Measurements from ENCODE around the gene ZFYVE27. TPM values are rescaled to one million over a fixed set of nuclear protein-coding genes. Genes with fewer than 3 reads are reported as not detected.

Gene ZFYVE27
- total RNA-seq, 2 donors from 2014 or later, result 14.8 to 32.6 TPM

DNA sequence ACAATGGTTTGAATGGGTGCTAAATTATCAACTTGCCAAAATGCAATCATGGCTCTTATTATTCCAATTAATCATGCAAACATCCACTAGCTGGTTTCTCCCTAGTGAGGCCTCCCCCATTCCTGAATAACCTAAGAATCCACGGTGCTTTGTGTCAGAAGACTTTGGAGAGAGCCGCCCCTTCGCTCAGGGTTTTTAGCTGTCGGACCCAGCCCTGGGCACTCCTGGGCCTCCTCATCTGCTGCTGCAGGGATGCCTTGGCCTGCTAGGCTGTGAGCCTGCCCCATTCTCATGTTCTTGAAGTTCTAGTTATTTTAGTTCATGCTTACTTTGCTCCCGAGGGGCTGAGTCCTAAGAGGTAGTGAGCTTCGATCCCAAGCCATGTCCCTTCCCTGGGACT lies 69.0 kb downstream of the ZFYVE27 start:
- DNase-seq, result no peak
- Histone ChIP-seq H3K4me3 (no peak overlapping the region), H3K9me3 (no peaks in the 10 kb centered on the region), H3K4me1 (peaks cover 12% of the 10 kb centered on the region), H3K27me3 (no peaks in the 10 kb centered on the region), H3K36me3 (replicated peaks in 1 of 2; ENCODE audit: insufficient read depth in 1 of 2, low read depth in 2 of 2) (no peaks in the 10 kb centered on the region), H3K27ac (no peak overlapping the region)
- intact Hi-C loops (cut with DNase I), result no loop called here
- ATAC-seq, result no peak
- WGBS, 2 donors, result 90 to 92% methylated on average over 5 to 6 of the region's 6 CpGs
- TF ChIP-seq, protein P1, sequence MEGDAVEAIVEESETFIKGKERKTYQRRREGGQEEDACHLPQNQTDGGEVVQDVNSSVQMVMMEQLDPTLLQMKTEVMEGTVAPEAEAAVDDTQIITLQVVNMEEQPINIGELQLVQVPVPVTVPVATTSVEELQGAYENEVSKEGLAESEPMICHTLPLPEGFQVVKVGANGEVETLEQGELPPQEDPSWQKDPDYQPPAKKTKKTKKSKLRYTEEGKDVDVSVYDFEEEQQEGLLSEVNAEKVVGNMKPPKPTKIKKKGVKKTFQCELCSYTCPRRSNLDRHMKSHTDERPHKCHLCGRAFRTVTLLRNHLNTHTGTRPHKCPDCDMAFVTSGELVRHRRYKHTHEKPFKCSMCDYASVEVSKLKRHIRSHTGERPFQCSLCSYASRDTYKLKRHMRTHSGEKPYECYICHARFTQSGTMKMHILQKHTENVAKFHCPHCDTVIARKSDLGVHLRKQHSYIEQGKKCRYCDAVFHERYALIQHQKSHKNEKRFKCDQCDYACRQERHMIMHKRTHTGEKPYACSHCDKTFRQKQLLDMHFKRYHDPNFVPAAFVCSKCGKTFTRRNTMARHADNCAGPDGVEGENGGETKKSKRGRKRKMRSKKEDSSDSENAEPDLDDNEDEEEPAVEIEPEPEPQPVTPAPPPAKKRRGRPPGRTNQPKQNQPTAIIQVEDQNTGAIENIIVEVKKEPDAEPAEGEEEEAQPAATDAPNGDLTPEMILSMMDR (IDR thresholded peaks at IDR 0.05), result no peak
- no peak for TF ChIP-seq POLR2A (IDR thresholded peaks at IDR 0.05)

DNA sequence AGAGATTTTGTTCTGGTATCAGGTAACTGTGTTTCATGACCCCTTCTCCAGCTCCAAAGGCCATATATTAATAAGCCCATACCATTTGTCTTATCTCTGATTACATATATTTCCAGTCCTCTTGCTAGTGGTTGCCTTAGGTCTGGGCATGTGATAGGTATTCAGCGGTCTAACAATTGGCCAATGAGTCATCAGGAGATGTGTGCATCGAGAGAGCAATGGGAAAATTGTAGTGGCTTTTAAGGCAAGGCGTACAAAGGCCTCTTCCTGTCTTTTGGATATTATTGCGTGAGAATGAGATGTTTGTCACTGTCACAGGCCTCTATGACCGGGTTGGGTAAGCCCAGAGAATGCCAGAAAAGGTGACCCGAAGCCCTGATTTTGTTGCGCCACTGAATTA lies 73.5 kb downstream of the ZFYVE27 start:
- Histone ChIP-seq H3K27me3 (no peaks in the 10 kb centered on the region), H3K27ac (no peak overlapping the region), H3K4me1 (peaks cover 5% of the 10 kb centered on the region), H3K4me3 (no peak overlapping the region), H3K9me3 (no peaks in the 10 kb centered on the region), H3K36me3 (replicated peaks in 1 of 2; ENCODE audit: insufficient read depth in 1 of 2, low read depth in 2 of 2) (no peaks in the 10 kb centered on the region)
- ATAC-seq (no peak), DNase-seq (no peak)
- WGBS, 2 donors, result 77 to 81% methylated on average over 7 of the region's 7 CpGs
- intact Hi-C loops (cut with DNase I), result no loop called here
- TF ChIP-seq, protein P1 (IDR thresholded peaks at IDR 0.05), result no peak
- no peak for TF ChIP-seq POLR2A (IDR thresholded peaks at IDR 0.05)

Other genes with a start within 250 kb of the ZFYVE27 start
- gene MMS19, start 238.7 kb upstream of the ZFYVE27 start, total RNA-seq, result 10 to 100 TPM; 44.6 to 60.0 TPM
- gene UBTD1, start 238.2 kb upstream of the ZFYVE27 start, total RNA-seq, result 10 to 100 TPM in 1 of 2 donors, 1 to 10 TPM in 1; 9.1 to 33.9 TPM
- not detected for gene ANKRD2, start 164.3 kb upstream of the ZFYVE27 start, total RNA-seq
- 10 to 100 TPM in 1 of 2 donors, 1 to 10 TPM in 1; 7.3 to 16.3 TPM for gene HOGA1, start 152.7 kb upstream of the ZFYVE27 start, total RNA-seq
- 1 to 10 TPM in 1 of 2 donors, not detected in 1; 1.3 TPM for gene C10orf62, start 147.4 kb upstream of the ZFYVE27 start, total RNA-seq
- 1 to 10 TPM; 4.9 to 8.3 TPM for gene MORN4, start 103.6 kb upstream of the ZFYVE27 start, total RNA-seq
- 1 to 10 TPM; 3.6 to 5.7 TPM for gene PI4K2A, start 96.5 kb upstream of the ZFYVE27 start, total RNA-seq
- gene AVPI1, start 49.9 kb upstream of the ZFYVE27 start, total RNA-seq, result 10 to 100 TPM in 1 of 2 donors, 1 to 10 TPM in 1; 5.7 to 14.8 TPM
- gene MARVELD1, start 23.4 kb upstream of the ZFYVE27 start, total RNA-seq, result 1 to 10 TPM; 4.3 to 6.5 TPM
- gene SFRP5, start 34.9 kb downstream of the ZFYVE27 start, total RNA-seq, result 100 to 1,000 TPM; 163 to 226 TPM
- 10 to 100 TPM in 1 of 2 donors, 1 to 10 TPM in 1; 9.1 to 12.5 TPM for gene GOLGA7B, start 112.7 kb downstream of the ZFYVE27 start, total RNA-seq

Data from body of pancreas (tissue), 4 donors.